PC-9 (cell line): ENCODE results near the gene B3GALNT1. TPM values are rescaled to one million over a fixed set of nuclear protein-coding genes. Genes with fewer than 3 reads are reported as not detected.

Source experiments
- BruUV-seq: library from RNA; stranded (reverse); fragments of 400-500 nt; replicated peaks from 2 replicates; lab custom pipeline; 2021; lab: Mats Ljungman, UMichigan
- CTCF ChIA-PET: fragments of 300-600 bp; sonication (Branson Sonifier 250); formaldehyde crosslinking; loops from one replicate; lab custom pipeline; 2022; ENCODE audit warnings: antibody characterized with exemption; lab: Charles Lee
- POLR2A ChIA-PET: fragments of 300-600 bp; sonication (Branson Sonifier 250); formaldehyde crosslinking; loops from one replicate; lab custom pipeline; 2022; ENCODE audit warnings: antibody characterized with exemption; ENCODE audit not compliant: unreplicated experiment; lab: Charles Lee
- DNase-seq, 2 experiments: peaks; one replicate each; pipeline versions ENCODE4 v3.0.0 to v3.0.0-alpha.2; 2015 to 2022; ENCODE audit warnings: mixed read lengths in 1 of 2
- H2AFZ ChIP-seq: fragments of 200-600 bp; sonication (generic); 2 replicates; pipeline ENCODE4 v1.8.1; 2017; ENCODE audit warnings: antibody characterized with exemption
- H3F3A ChIP-seq: fragments of 200-600 bp; sonication (generic); 2 replicates; pipeline ENCODE4 v1.8.1; 2017; ENCODE audit warnings: antibody characterized with exemption, mild to moderate bottlenecking, low read depth; ENCODE audit not compliant: insufficient read depth
- H3K27ac ChIP-seq: fragments of 200-600 bp; sonication (generic); 2 replicates; pipeline ENCODE4 v1.6.1; 2016; ENCODE audit warnings: mixed run types
- H3K27me3 ChIP-seq: fragments of 200-600 bp; sonication (generic); 2 replicates; pipeline ENCODE4 v1.6.1; 2016; ENCODE audit warnings: low read depth, mixed run types; ENCODE audit not compliant: insufficient read depth
- H3K36me3 ChIP-seq: fragments of 200-600 bp; sonication (generic); 2 replicates; pipeline ENCODE4 v1.6.1; 2016; ENCODE audit warnings: low read depth, mixed run types
- H3K4me1 ChIP-seq: fragments of 200-600 bp; sonication (generic); replicated peaks from 2 replicates; pipeline ENCODE4 v1.6.1; 2016; ENCODE audit warnings: mixed run types; ENCODE audit not compliant: insufficient read depth
- H3K4me2 ChIP-seq: fragments of 200-600 bp; sonication (generic); 2 replicates; pipeline ENCODE4 v1.6.1; 2017; ENCODE audit warnings: mixed run types
- H3K4me3 ChIP-seq: fragments of 200-600 bp; sonication (generic); 2 replicates; pipeline ENCODE4 v1.6.1; 2016; ENCODE audit warnings: mixed run types
- H3K79me2 ChIP-seq: fragments of 200-600 bp; sonication (generic); 2 replicates; pipeline ENCODE4 v1.6.1; 2017; ENCODE audit warnings: low read depth, mixed run types
- H3K9me2 ChIP-seq: fragments of 200-600 bp; sonication (generic); 2 replicates; pipeline ENCODE4 v1.8.1; 2017; ENCODE audit warnings: mild to moderate bottlenecking; ENCODE audit not compliant: insufficient read depth
- H3K9me3 ChIP-seq: fragments of 200-600 bp; sonication (generic); 2 replicates; pipeline ENCODE4 v1.8.1; 2016; ENCODE audit warnings: low read depth; ENCODE audit not compliant: insufficient read depth
- H4K20me1 ChIP-seq: fragments of 200-600 bp; sonication (generic); 2 replicates; pipeline ENCODE4 v1.8.1; 2017; ENCODE audit not compliant: insufficient read depth
- CTCF ChIP-seq: fragments of 200-600 bp; sonication (generic); conservative IDR thresholded peaks from 2 replicates; pipeline ENCODE4 v1.6.1; 2017; ENCODE audit warnings: mixed run types, antibody characterized with exemption, mild to moderate bottlenecking, moderate library complexity
- EZH2 ChIP-seq: fragments of 200-600 bp; sonication (generic); IDR thresholded peaks from 2 replicates; pipeline ENCODE4 v1.8.0; 2017; ENCODE audit warnings: antibody characterized with exemption, low read depth
- intact Hi-C: fragments of 100-400 bp; cut with micrococcal nuclease; formaldehyde crosslinking; loops from one replicate; pipeline ENCODE4 v1.10.0; 2022; ENCODE audit not compliant: unreplicated experiment
- total RNA-seq: library from RNA; stranded (reverse); gene quantifications from 2 replicates; pipeline ENCODE4 v1.2.3, GENCODE V29; 2021

The B3GALNT1 gene
- total RNA-seq, 1 experiment from 2014 or later: 8.8 TPM

DNA sequence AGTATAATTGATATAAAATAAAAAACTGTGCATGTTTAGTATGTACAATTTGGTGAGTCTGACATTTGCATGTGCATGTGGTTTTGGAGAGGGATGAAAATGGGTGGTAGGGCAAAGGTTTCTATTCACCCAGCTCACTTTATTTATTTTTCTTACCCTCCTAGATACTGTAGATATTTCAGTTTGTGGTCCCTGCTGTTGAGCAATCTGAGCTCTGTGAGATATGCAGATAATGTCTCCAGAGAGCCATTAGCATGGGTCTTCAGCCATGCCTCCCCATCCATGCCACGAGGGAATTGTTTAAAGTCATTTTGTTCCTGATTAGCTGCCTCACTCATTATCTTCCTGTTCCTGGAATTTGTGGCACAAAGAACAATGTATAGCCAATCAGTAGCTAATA, 44.4 kb upstream of the B3GALNT1 start:
- intact Hi-C loops: no loop called here
- Histone ChIP-seq H3K4me1 (peaks cover 20% of the 10 kb centered on the region), H3K4me3 (no peak overlapping the region), H3K9me2 (no peaks in the 10 kb centered on the region), H3K27me3 (no peaks in the 10 kb centered on the region), H3K36me3 (no peaks in the 10 kb centered on the region), H3K9me3 (no peaks in the 10 kb centered on the region), H4K20me1 (no peaks in the 10 kb centered on the region), H3K79me2 (no peaks in the 10 kb centered on the region), H3K27ac (no peak overlapping the region; the same call in 1 of the 2 replicates), H3K4me2 (peak overlapping the region; percentile 22), H2AFZ (no peak overlapping the region), H3F3A (no peaks in the 10 kb centered on the region)
- TF ChIP-seq CTCF: no peak
- no peak for TF ChIP-seq EZH2
- BruUV-seq: no TSS peak
- DNase-seq: no peak
- CTCF ChIA-PET: no interaction called here
- POLR2A ChIA-PET: interaction anchor here (0.5 to 0.7 kb wide), 3 partner anchors 13 to 555 kb away, joined by 3 to 9 read pairs (median 8); no protein-coding TSS in a partner anchor

GRCh38 chr3:161148832-161149475, 43.8 kb upstream of the B3GALNT1 start:
- Histone ChIP-seq H3K27ac (no peak overlapping the region; the same call in 1 of the 2 replicates), H3K79me2 (no peaks in the 10 kb centered on the region), H4K20me1 (no peaks in the 10 kb centered on the region), H3K4me2 (peak overlapping the region; percentile 22), H3K9me2 (no peaks in the 10 kb centered on the region), H3K36me3 (no peaks in the 10 kb centered on the region), H2AFZ (peak overlapping the region; percentile 0; the same call in 1 of the 2 replicates), H3K4me1 (peaks cover 20% of the 10 kb centered on the region), H3K4me3 (no peak overlapping the region), H3F3A (no peaks in the 10 kb centered on the region), H3K27me3 (no peaks in the 10 kb centered on the region), H3K9me3 (no peaks in the 10 kb centered on the region)
- TF ChIP-seq EZH2 (no peak), CTCF (no peak)
- intact Hi-C loops: no loop called here
- BruUV-seq: no TSS peak
- ChIA-PET POLR2A (interaction anchor here (0.5 to 0.7 kb wide), 2 partner anchors 13 to 555 kb away, joined by 8 to 9 read pairs; no protein-coding TSS in a partner anchor), CTCF (no interaction called here)
- peak in 1 of 2 experiments; percentile 57 for DNase-seq

DNA sequence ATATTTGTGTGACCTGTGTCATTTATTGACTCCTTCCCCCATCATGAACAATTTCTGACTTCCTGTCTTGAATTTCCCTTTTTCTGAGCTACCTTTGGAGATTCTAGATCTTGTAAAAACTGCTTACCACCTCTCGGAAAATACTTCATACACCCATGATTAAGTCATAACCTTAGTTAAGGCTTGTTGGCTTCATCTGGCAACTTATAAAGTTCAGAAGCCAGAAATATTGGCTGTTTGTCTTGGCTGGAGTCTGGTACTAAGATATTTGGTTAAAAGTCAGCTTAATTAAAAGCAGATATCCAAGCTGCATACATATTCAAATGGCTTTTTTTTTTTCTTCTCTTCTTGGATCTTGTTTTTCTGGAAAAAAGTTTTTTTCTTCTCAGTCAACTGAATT, 37.3 kb upstream of the B3GALNT1 start:
- no peaks in the 10 kb centered on the region for H4K20me1 ChIP-seq

More for the DNA sequence above, 37.3 kb upstream of the B3GALNT1 start:
- no peak overlapping the region for H3K4me3 ChIP-seq
- H3F3A ChIP-seq: no peaks in the 10 kb centered on the region
- H3K9me3 ChIP-seq: peaks cover 3% of the 10 kb centered on the region; the same call in 1 of the 2 replicates
- ChIA-PET POLR2A (no interaction called here), CTCF (no interaction called here)
- H3K9me2 ChIP-seq: no peaks in the 10 kb centered on the region
- no peak overlapping the region for H3K4me2 ChIP-seq
- no peaks in the 10 kb centered on the region for H3K36me3 ChIP-seq
- intact Hi-C loops: no loop called here
- H3K27ac ChIP-seq: no peak overlapping the region
- no peaks in the 10 kb centered on the region for H3K27me3 ChIP-seq
- no peak overlapping the region for H2AFZ ChIP-seq
- peaks cover 21% of the 10 kb centered on the region; the same call in 1 of the 2 replicates for H3K4me1 ChIP-seq
- no TSS peak for BruUV-seq
- DNase-seq: no peak
- TF ChIP-seq CTCF (no peak), EZH2 (no peak)
- no peaks in the 10 kb centered on the region for H3K79me2 ChIP-seq
